T47D (cell line): ENCODE results near the gene FBLN2.

Experiments
- DNase-seq, 2 experiments: peaks; one replicate each; pipeline versions ENCODE4 v3.0.0 to v3.0.0-alpha.2; 2011 to 2012; ENCODE audit warnings: low read depth in 1 of 2, low spot score in 1 of 2
- JUND ChIP-seq: IDR thresholded peaks from 2 replicates; pipeline ENCODE4 v1.6.1; 2012; ENCODE audit warnings: low read depth
- in situ Hi-C: cut with HindIII; loops from 2 replicates; pipeline ENCODE4 v1.10.0; 2016; ENCODE audit warnings: low sequenced_read_pairs, low pct_unique_long_range_greater_than_20kb

Gene FBLN2

GRCh38 chr3:13529196-13530112, 19.5 kb upstream of the FBLN2 start:
- in situ Hi-C loops, result no loop called here
- DNase-seq, result no peak
- no peak for TF ChIP-seq JUND

DNA sequence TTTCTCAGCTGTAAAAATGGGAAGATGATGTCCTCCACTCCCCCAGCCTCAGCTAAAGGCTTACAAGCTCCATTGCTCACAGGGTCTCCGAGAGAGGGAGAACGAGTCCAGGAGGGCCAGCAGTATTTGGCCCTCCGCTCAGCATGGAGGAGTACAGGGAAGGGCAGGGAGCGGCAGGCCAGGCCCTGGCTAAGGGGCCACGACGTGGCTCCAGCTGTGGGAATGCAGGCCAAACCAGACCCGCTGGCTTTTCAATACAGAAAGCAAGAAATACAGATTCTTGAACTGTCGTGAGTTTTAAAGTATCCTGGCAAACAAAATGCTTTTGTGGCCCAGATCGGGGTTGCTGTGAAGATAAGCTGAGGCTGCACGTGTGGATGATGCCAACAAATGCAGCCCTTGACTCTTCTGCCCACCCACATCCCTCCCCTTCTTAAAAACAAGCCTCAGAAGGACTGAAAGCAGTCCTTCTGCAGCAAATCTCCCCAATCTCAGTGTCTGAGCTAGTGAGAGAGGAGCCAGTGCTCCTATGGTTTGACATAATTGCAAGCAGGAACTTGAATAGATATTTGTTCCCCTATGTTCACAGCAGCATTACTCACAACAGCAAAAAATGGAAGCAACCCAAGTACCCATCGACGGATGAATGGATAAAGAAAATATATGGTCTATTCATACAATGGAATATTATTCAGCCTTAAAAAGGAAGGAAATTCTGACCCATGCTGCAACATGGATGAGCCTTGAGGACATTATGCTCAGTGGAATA, 18.5 kb upstream of the FBLN2 start:
- DNase-seq, result no peak
- no peak for TF ChIP-seq JUND
- in situ Hi-C loops, result no loop called here

DNA sequence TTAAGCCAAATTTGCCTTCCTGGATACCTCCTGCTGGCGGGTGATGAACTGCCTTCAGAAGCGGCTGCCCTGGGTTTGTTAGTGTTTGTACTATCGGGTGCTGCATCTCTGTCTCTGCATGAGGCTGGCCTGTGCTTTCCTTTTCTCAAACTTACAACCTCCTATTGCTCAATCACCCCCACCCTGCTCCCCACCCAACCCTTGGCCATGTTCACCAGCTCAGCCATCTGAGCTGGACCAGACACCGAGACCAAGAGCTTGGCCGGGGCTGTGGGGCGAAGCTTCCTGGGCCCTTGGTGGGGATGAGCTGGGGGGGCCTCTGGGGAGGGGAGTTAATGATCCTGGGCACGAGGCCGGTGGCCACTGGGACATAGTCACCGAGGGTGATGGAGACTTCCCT, 16.8 kb upstream of the FBLN2 start:
- no peak for DNase-seq
- no peak for TF ChIP-seq JUND
- in situ Hi-C loops, result no loop called here

DNA sequence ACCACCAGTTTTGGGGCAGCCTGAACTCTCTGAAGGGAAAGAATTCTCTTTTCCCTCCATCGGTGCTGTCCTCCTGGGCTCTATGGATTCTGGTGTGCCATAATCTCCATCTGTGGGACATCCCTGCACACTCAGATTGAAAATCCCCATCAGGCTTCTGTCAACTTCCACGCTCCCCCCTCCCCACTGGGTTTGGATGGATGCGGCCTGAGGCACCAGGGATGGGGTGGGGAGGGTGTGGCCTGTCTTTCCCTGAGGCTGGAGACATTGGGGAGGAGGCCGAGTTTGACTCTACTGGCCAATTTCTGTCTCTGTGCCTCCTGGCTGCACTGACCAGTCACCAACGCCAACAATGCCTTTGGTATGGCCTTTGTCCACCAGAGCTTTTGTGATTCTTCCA, 16.3 kb upstream of the FBLN2 start:
- DNase-seq, result no peak
- TF ChIP-seq JUND, result no peak
- in situ Hi-C loops, result no loop called here

DNA sequence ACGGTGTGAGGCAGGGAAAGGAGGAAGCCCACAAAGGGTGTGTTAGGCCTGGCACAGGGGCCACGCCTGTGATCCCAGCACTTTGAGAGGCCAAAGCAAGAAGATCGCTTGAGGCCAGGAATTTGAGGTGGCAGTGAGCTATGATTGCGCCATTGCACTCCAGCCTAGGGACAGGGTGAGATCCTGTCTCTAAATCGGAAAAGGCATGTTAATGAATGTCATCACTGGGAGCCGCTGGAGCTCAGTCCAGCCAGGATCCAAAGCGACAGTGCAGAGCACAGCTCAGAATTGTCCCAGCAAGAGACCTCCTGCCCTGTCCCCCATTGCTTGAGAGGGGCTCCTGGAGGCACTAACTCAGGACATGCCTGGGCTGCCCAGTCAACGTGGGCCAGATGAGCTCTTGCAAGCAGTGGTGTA, 15.0 kb upstream of the FBLN2 start:
- peak in 1 of 2 experiments; percentile 42 for DNase-seq
- in situ Hi-C loops, result no loop called here
- TF ChIP-seq JUND, result no peak

DNA sequence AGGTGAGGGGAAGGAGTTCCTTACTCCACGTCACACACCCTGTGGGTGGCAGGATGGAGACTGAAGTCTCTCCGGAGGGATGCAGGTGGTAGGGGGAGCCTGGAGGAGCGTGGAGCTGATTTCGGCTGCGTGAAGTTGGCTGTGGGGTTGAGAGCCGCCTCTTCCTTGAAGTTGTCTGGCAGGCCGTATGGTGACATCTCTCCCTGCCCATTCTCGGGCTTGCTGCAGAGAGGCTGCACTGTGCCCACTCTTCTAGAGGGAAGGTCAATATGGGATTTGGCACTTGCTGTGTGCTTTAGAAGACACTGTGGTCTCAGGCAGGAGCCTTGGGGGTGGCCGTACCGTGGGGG, 13.4 kb upstream of the FBLN2 start:
- DNase-seq, result no peak
- TF ChIP-seq JUND, result no peak
- in situ Hi-C loops, result no loop called here

GRCh38 chr3:13535905-13536304, 13.0 kb upstream of the FBLN2 start:
- DNase-seq, result no peak
- in situ Hi-C loops, result no loop called here
- TF ChIP-seq JUND, result no peak

DNA sequence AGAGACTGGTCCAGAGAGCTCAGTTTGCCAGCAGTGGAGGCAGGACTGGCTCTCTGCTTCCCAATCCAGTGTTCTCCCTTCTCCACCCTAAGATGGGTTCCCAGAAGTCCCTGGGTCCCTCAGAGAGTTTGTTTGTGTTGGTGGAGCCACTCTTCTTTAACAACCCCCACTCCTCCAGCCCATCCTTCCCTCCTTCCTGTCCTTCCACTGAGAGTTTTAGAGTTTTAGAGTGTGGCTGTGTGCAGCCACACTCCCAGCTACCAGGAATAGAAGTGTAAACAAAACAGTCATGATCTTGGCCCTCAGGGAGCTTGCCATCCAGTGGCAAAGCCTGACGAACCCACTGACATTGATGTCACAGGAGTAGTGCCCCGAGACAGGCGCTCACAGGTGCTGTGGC, 12.5 kb upstream of the FBLN2 start:
- no peak for TF ChIP-seq JUND
- in situ Hi-C loops, result no loop called here
- no peak for DNase-seq

DNA sequence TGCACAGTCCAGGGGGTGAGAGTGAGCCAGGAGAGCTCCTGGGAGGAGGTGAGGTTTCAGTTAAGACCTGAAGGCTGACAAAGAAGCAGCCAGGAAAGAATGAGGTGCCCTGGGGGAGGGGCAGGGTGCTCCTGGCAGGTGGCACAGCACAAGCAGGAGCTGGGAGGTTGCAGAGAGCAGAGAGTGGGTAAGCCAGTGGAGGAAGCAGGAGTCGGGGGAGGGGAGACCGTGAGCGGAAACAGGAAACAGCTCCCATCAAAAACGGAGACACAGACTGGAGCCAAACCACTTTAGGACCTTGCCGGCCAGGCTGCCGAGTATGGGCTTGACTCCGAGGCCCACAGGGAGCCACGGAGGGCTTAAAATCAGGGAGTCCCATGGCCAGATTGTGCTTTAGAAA, 12.1 kb upstream of the FBLN2 start:
- TF ChIP-seq JUND, result no peak
- no peak for DNase-seq
- in situ Hi-C loops, result no loop called here

GRCh38 chr3:13537244-13537908, 11.5 kb upstream of the FBLN2 start:
- no peak for DNase-seq
- TF ChIP-seq JUND, result no peak
- in situ Hi-C loops, result no loop called here

- no peak for TF ChIP-seq JUND
- DNase-seq, result no peak
- in situ Hi-C loops, result no loop called here
Observed at GRCh38 chr3:13537909-13538296, 11.0 kb upstream of the FBLN2 start.

GRCh38 chr3:13538520-13539291, 10.2 kb upstream of the FBLN2 start:
- no peak for DNase-seq
- in situ Hi-C loops, result no loop called here
- TF ChIP-seq JUND, result no peak
